ENCODE measurements around the gene CA10.

DNA sequence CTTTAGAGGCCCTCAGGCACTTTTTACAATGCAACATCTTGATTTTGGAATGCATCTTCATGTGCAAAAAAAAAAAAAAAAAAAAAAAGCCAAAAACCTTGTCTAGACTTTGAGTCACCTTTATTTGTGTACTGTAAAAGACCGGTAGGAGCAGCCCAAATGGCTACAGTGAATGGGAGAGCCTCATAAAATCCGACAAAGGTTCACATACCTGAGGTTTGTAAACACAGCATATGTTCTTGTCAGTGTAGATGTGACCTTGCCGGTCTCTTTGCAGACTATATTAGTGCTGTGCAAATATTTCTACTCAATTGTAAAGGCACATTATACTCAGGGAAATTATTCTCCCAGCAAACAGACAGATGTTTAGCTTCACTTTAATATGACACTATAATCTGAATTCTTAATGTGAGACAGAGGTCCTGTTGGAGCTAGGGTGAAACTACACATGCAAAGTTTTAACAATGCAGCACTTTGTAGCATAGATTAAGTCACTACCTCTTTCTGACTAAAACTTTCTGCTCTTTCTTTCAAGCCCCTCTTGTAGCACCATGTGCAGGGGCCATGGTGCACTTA is 211.3 kb downstream of the CA10 start:
- TF ChIP-seq YY1 (IDR thresholded peaks at IDR 0.05; ENCODE audit: insufficient read depth, insufficient read length) (no peak), ZNF274 (IDR thresholded peaks at IDR 0.05; ENCODE audit: low read depth, low read length) (no peak), SUZ12 (IDR thresholded peaks at IDR 0.05; ENCODE audit: extremely low read depth, insufficient read depth, insufficient read length) (no peak)
